VCaP (cell line): Measurements from ENCODE around the gene BZW2.
"Not testable (repeated sequence)": the region's sequence is repeated elsewhere in the genome, so short reads cannot be mapped to it uniquely, and the experiment has no call there.

Experiments
- H3K27ac ChIP-seq: fragments of 450-650 bp; 2 replicates; pipeline ENCODE4 v1.5.1; 2017
- TF ChIP-seq, protein P1 (sequence below): fragments of 450-650 bp; conservative IDR thresholded peaks from 2 replicates; pipeline ENCODE4 v1.5.1; 2017; ENCODE audit warnings: mild to moderate bottlenecking, moderate library complexity

Gene BZW2

DNA sequence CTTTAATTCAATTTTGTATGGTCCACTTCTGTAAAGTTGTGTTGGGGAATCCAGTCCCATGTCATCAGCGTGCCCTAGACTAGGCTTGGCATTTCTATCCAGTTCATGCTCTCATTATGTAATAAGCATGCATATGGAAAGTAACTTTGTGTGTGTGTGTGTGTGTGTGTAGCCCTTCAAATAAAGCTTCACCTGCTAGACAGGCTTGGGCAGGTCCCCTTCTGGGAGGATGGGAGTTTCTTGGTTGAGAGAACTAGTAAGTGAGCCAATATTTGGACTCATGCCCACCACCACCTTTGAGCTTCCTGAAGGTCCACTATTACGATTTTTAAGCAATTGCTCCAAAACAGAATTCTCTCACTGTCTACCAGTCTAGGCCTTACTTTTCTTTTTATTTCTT lies 6.9 kb downstream of the BZW2 start:
- H3K27ac ChIP-seq: peak overlapping the region; percentile 57
- TF ChIP-seq, protein P1, sequence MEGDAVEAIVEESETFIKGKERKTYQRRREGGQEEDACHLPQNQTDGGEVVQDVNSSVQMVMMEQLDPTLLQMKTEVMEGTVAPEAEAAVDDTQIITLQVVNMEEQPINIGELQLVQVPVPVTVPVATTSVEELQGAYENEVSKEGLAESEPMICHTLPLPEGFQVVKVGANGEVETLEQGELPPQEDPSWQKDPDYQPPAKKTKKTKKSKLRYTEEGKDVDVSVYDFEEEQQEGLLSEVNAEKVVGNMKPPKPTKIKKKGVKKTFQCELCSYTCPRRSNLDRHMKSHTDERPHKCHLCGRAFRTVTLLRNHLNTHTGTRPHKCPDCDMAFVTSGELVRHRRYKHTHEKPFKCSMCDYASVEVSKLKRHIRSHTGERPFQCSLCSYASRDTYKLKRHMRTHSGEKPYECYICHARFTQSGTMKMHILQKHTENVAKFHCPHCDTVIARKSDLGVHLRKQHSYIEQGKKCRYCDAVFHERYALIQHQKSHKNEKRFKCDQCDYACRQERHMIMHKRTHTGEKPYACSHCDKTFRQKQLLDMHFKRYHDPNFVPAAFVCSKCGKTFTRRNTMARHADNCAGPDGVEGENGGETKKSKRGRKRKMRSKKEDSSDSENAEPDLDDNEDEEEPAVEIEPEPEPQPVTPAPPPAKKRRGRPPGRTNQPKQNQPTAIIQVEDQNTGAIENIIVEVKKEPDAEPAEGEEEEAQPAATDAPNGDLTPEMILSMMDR: no peak

DNA sequence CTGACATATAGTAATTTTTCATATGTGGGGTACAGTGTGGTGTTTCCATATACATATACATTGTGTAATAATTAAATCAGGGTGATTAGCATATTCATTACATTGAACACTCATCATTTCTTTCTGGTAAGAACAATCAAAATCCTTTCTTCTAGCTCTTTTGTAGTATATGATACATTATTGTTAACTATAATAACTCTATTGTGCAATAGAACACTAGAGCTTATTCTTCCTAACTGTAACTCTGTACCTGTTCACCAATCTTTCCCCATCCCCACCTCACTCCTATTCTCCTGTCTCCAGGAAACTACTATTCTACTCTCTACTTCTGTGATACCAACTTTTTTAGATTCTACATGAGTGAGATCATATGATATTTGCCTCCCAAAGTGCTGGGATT lies 9.4 kb downstream of the BZW2 start:
- TF ChIP-seq, protein P1: no peak
- H3K27ac ChIP-seq: no peak overlapping the region

DNA sequence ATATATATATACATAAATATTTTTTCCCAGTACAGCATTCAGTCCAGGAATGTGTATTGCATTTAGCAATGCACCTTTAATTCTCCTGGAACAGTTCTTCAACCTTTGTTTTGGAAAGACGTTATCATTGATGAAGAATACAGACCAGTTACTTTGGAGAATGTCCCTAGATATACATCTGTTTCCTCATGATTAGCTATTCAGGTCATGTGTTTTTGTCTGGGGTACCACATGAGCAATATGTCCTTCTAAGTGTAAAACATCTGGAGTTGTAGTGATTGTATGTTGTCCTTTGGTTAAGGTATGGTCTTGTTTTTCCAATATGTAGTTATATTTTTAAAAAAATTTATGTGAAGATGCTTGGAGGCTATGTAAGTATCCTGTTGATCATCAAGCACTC lies 10.2 kb downstream of the BZW2 start:
- H3K27ac ChIP-seq: no peak overlapping the region
- TF ChIP-seq, protein P1: no peak

DNA sequence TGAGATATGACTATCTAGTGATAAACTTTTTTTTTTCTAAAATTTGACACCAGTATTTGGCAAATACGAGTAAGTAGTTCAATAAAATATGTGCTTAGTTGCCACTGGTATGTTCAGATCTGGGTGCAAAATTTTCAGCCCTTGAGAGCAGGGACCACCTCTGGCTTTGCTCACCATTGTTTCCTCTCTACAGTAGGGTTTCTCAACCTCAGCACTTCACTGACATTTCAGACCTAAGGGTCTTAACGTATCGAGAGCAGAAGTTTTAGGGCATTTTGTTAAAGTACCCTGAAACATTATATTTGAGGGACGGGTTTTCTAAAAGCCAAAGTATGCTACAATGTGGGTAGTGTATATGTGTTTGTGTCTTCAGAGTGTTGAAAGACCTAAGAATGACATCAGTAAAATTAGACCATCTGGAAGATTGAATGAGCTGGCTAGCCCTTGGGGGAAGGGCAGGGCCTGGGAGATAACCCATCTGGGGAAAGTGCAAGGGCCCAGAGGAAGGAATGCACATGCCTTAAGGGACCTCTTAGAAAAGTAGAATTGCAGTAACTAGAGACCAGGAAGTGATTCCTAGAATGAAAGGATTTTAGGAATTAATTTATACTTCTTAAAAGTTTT lies 11.8 kb downstream of the BZW2 start:
- H3K27ac ChIP-seq: no peak overlapping the region
- TF ChIP-seq, protein P1: no peak

DNA sequence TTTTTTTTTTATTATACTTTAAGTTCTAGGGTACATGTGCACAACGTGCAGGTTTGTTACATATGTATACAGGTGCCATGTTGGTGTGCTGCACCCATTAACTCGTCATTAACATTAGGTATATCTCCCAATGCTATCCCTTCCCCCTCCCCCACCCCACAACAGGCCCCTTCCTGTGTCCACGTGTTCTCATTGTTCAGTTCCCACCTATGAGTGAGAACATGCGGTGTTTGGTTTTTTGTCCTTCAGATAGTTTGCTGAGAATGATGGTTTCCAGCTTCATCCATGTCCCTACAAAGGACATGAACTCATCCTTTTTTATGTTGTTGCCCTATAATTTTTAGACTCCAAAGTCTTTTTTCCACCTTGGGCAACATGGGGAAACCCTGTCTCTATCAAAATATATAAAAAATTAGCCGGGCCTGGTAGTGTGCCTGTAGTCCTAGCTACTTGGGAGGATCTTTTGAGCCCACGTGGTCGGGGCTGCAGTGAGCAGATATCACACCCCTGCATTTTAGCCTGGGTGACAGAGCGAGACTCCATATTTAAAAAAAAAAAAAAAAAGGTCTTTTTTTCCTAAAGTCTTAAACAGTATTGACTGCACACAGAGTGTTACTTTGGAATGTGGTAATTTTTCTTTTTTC lies 14.0 kb downstream of the BZW2 start:
- not testable (repeated sequence) for H3K27ac ChIP-seq

DNA sequence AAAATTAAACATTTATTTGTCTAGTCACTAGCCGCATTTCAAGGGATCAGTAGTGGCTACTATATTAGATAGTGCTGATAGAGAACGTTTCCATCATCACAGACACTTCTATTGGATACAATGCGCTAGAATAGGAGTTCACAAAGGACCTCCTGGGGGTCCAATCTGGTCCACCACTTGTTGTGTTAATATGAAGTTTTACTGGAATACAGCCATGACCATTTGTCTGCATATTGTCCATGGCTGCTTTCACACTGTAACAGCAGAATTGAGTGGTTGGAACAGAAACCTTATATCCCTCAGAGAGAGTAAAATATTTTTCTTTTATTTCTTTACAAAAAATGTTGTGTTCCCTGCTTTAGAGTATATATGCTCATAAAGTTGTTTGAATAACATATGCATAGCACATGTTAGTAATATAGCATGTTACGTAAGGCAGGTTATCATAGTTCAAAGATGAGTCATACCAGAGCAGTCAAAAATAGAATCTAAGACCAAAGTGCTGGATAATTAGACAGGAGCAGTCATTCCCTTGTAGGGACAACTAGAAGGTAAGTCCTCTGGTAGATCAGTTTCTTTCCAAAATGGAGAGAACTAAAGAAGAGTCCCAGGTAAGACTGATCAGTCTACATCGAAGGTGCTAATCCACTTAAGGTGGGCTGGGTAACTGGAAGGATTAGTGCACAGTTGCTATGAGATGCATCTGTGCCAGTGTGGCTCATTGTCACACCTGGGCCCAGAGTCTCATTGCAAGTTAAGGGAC lies 14.9 kb downstream of the BZW2 start:
- TF ChIP-seq, protein P1: no peak
- no peak overlapping the region for H3K27ac ChIP-seq

DNA sequence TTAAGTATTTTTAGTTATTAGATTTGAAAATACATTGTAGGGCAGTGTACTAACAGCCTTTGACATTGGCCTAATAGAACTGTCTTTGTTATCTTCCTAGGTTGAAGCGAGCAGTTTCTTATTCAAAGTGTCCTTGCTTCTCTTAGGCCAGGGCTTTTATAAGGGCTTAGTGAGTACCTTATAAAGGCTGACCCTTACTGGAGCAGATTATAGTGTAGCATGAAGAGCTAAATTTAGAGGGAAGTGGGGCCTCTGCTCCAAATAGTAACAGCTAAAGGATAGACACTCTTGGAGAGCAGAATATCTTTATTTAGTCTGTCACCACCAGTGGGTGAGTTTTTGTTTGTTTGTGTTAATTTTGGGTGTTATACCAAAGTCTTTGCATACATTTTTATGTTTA lies 15.9 kb downstream of the BZW2 start:
- TF ChIP-seq, protein P1: no peak
- H3K27ac ChIP-seq: no peak overlapping the region

DNA sequence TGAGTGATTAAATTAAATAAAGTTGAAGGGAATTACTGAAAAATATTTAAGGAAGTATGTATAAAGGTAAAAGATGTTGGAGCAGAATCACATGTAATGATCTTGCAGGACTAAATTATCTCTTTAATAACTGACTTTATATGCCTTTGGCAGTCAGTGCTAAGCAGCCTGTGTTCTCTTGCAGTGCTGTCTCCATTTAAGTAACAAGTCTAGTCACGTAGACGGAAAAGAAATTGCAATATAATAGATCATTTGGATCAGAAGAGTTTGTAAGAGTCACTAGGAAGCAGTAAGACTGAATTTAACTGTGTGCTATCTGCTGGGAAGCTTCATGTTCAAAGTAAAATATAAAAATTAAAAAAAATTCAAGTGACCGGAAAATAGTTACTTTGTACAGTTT lies 21.4 kb downstream of the BZW2 start:
- no peak overlapping the region for H3K27ac ChIP-seq
- TF ChIP-seq, protein P1: no peak
